ENCODE results near the gene TRHDE.

TRHDE gene

DNA sequence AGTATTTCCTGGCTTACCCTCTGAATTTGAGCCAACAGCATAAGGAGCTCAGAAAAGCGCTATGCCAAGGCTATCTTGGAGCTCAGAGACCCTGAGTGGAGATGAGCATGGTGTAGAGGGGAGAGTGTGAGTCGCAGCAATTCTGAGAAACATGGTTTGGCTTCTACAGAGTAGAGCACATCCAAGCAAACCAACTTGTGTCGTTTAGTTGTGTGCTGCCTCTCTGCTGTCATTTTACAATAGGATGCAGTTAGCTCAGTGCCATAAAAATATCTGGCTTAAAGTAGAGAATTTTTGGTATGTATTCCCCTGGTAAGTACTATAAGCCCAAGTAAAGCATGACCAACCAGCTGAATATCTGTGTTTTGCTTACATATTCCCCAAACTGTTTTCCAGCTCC, 249.2 kb downstream of the TRHDE start:
- no peaks in the 10 kb centered on the region for H3K79me2 ChIP-seq
- H2AFZ ChIP-seq: no peak overlapping the region
- no peaks in the 10 kb centered on the region for H3K9me3 ChIP-seq (ENCODE audit: control insufficient read depth, low read length)
- H3K4me2 ChIP-seq (ENCODE audit: low read length): no peak overlapping the region
- no peaks in the 10 kb centered on the region for H3K4me1 ChIP-seq
- H3K9ac ChIP-seq: no peak overlapping the region
- no peak overlapping the region for H3K27ac ChIP-seq
- H3K27me3 ChIP-seq (ENCODE audit: control insufficient read depth, insufficient read depth, low read length): no peaks in the 10 kb centered on the region
- H3K4me3 ChIP-seq (ENCODE audit: low read depth, low read length): no peak overlapping the region
- H3K36me3 ChIP-seq (ENCODE audit: control insufficient read depth, insufficient read depth, low read length): no peaks in the 10 kb centered on the region
- TF ChIP-seq, protein P1, sequence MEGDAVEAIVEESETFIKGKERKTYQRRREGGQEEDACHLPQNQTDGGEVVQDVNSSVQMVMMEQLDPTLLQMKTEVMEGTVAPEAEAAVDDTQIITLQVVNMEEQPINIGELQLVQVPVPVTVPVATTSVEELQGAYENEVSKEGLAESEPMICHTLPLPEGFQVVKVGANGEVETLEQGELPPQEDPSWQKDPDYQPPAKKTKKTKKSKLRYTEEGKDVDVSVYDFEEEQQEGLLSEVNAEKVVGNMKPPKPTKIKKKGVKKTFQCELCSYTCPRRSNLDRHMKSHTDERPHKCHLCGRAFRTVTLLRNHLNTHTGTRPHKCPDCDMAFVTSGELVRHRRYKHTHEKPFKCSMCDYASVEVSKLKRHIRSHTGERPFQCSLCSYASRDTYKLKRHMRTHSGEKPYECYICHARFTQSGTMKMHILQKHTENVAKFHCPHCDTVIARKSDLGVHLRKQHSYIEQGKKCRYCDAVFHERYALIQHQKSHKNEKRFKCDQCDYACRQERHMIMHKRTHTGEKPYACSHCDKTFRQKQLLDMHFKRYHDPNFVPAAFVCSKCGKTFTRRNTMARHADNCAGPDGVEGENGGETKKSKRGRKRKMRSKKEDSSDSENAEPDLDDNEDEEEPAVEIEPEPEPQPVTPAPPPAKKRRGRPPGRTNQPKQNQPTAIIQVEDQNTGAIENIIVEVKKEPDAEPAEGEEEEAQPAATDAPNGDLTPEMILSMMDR (IDR thresholded peaks at IDR 0.05): no peak

DNA sequence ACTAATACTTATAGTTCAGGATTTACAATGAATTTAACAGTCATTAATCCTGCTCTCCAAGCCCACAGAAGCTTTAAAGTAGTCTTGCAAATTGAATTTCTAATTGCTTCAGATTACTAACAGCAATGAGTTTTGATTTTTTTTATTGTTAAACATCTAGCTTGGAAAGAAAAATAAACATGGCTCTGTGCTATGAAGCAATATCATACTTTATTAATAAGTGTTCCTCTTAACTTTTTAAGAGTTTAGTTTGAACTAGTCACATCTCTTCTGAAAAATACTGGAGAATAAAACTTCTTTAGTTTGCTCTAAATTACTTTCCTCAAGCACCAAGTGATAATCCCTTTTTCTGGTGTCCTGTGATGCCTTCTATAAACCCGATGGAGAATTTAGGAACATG, 250.2 kb downstream of the TRHDE start:
- TF ChIP-seq, protein P1 (IDR thresholded peaks at IDR 0.05): no peak
- H3K27ac ChIP-seq: no peak overlapping the region
- no peak overlapping the region for H3K4me3 ChIP-seq (ENCODE audit: low read depth, low read length)

DNA sequence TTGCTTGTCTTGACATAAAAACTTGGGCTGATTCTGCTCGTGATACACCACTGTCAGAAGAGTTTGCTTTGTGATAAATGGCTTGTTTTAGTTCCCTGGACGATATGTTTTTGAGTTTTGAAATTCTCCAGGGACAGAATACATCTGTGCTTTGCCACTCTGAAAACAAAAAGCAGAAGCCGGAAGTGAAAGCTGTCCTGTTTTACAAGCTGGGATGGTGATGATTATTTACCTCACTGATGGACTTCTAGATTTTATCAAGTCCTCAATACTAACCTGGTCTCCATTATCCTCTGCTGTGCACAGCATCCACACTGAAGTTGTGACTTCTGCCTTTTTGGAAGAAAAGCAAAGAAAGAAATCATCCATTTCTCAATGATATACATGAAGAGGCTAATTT, 251.6 kb downstream of the TRHDE start:
- no peaks in the 10 kb centered on the region for H3K79me2 ChIP-seq
- TF ChIP-seq, protein P1 (IDR thresholded peaks at IDR 0.05): no peak
- no peaks in the 10 kb centered on the region for H3K36me3 ChIP-seq (ENCODE audit: control insufficient read depth, insufficient read depth, low read length)
- H3K4me1 ChIP-seq: no peaks in the 10 kb centered on the region
- H3K27ac ChIP-seq: no peak overlapping the region
- no peak overlapping the region for H3K4me3 ChIP-seq (ENCODE audit: low read depth, low read length)
- H3K27me3 ChIP-seq (ENCODE audit: control insufficient read depth, insufficient read depth, low read length): no peaks in the 10 kb centered on the region
- no peak overlapping the region for H2AFZ ChIP-seq
- H3K9me3 ChIP-seq (ENCODE audit: control insufficient read depth, low read length): no peaks in the 10 kb centered on the region
- no peak overlapping the region for H3K4me2 ChIP-seq (ENCODE audit: low read length)
- no peak overlapping the region for H3K9ac ChIP-seq

More for the DNA sequence above, 250.2 kb downstream of the TRHDE start:
- Histone ChIP-seq H3K4me2 (ENCODE audit: low read length) (no peak overlapping the region), H3K36me3 (ENCODE audit: control insufficient read depth, insufficient read depth, low read length) (no peaks in the 10 kb centered on the region), H3K9me3 (ENCODE audit: control insufficient read depth, low read length) (no peaks in the 10 kb centered on the region), H3K79me2 (no peaks in the 10 kb centered on the region), H2AFZ (no peak overlapping the region), H3K4me1 (no peaks in the 10 kb centered on the region), H3K9ac (no peak overlapping the region), H3K27me3 (ENCODE audit: control insufficient read depth, insufficient read depth, low read length) (no peaks in the 10 kb centered on the region)

DNA sequence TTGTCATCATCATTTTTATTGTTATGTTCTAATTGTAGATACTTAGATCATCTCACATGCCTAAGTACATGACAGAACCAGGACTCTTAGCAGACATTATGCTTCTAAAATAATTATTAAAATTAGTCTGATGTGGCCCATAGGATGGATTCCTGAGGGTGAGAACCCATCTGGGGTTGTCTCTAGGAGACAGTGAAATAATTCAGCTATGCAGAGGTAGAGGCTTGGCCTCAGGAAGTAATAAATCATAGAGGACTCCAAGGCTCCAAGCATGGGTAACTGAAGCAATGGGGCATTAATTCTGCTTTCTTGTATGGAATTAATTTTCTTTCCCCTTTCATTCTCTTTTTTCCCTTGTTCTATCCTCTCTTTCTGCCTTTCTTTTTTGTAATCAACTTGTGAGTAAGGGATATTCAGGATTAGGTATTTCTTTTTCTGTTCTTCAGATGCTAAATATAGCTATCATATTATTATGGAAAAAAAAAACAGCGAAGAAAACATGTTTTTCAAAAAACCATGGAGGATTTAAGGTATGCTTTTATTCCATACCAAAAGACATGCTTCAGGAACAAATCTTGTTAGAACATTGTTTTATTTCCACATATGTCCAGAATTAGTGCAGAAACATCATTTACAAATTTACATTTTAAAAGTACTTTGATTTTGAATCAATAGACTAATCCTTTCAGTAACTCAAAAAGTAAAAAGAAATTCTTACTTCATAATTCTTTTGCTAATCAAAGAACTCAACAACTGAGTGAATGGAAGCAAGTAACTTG, 263.2 kb downstream of the TRHDE start:
- H3K9ac ChIP-seq: no peak overlapping the region
- no peak overlapping the region for H3K4me2 ChIP-seq (ENCODE audit: low read length)
- H3K4me1 ChIP-seq: no peaks in the 10 kb centered on the region
- H3K9me3 ChIP-seq (ENCODE audit: control insufficient read depth, low read length): no peaks in the 10 kb centered on the region
- H2AFZ ChIP-seq: no peak overlapping the region
- TF ChIP-seq, protein P1 (IDR thresholded peaks at IDR 0.05): no peak
- H3K79me2 ChIP-seq: no peaks in the 10 kb centered on the region
- no peak overlapping the region for H3K27ac ChIP-seq
- no peaks in the 10 kb centered on the region for H3K36me3 ChIP-seq (ENCODE audit: control insufficient read depth, insufficient read depth, low read length)
- H3K4me3 ChIP-seq (ENCODE audit: low read depth, low read length): no peak overlapping the region
- H3K27me3 ChIP-seq (ENCODE audit: control insufficient read depth, insufficient read depth, low read length): no peaks in the 10 kb centered on the region

DNA sequence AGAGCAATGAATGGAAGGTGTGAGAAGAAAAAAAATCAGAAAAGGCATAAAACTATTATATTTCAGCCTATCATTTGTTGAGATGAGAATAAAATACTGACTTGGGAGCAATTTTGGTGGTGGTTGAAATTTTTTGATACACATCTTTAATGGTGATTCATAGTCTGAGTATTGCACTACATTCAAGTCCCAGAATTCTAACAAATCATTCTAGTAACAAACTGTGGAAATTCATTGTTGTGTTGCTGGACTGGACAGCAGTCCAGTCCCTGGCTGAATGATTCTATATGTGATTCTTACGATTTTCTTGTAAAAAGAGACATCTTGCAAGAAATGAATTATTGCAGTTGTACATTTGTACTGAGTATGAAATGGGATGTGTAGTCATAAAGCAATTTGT, 268.6 kb downstream of the TRHDE start:
- H3K27me3 ChIP-seq (ENCODE audit: control insufficient read depth, insufficient read depth, low read length): no peaks in the 10 kb centered on the region
- H3K4me2 ChIP-seq (ENCODE audit: low read length): no peak overlapping the region
- no peaks in the 10 kb centered on the region for H3K79me2 ChIP-seq
- no peak overlapping the region for H3K27ac ChIP-seq
- no peaks in the 10 kb centered on the region for H3K36me3 ChIP-seq (ENCODE audit: control insufficient read depth, insufficient read depth, low read length)
- no peak overlapping the region for H2AFZ ChIP-seq
- H3K4me3 ChIP-seq (ENCODE audit: low read depth, low read length): no peak overlapping the region
- TF ChIP-seq, protein P1 (IDR thresholded peaks at IDR 0.05): no peak
- H3K9ac ChIP-seq: no peak overlapping the region
- H3K9me3 ChIP-seq (ENCODE audit: control insufficient read depth, low read length): no peaks in the 10 kb centered on the region
- no peaks in the 10 kb centered on the region for H3K4me1 ChIP-seq
